Erythroblast (primary cell): ENCODE data around the gene B4GALT3.

Source experiments
- GATA1 ChIP-seq: IDR thresholded peaks from 2 replicates; pipeline ENCODE4 v1.6.1; 2011; ENCODE audit warnings: low read depth, mild to moderate bottlenecking, control low read depth, low read length, moderate library complexity
- POLR2A ChIP-seq: IDR thresholded peaks from 2 replicates; pipeline ENCODE4 v1.6.1; 2011; ENCODE audit warnings: mild to moderate bottlenecking, low read length

GRCh38 chr1:161157867-161158266, 19.4 kb downstream of the B4GALT3 start:
- no peak for TF ChIP-seq POLR2A
- no peak for TF ChIP-seq GATA1
